Activated naive CD8-positive, alpha-beta T cell treated with anti-CD3 and anti-CD28 coated beads for 36 hours (primary cell): ENCODE measurements around the gene CST5. TPM values are rescaled to one million over a fixed set of nuclear protein-coding genes. Genes with fewer than 3 reads are reported as not detected.
"Not testable (repeated sequence)": the region's sequence is repeated elsewhere in the genome, so short reads cannot be mapped to it uniquely, and the experiment has no call there.

Source experiments
- DNase-seq: peaks from one replicate; pipeline ENCODE4 v3.0.0; 2021
- H3K27ac Mint-ChIP-seq: one replicate; pipeline ENCODE4 v1.8.0; 2022; ENCODE audit warnings: mild to moderate bottlenecking, moderate library complexity, mixed read lengths
- H3K27me3 Mint-ChIP-seq: one replicate; pipeline ENCODE4 v1.8.0; 2022; ENCODE audit warnings: mild to moderate bottlenecking, mixed read lengths
- H3K36me3 Mint-ChIP-seq: one replicate; pipeline ENCODE4 v1.8.0; 2021; ENCODE audit warnings: mild to moderate bottlenecking, mixed read lengths
- H3K4me1 Mint-ChIP-seq: one replicate; pipeline ENCODE4 v1.8.0; 2021; ENCODE audit warnings: mixed read lengths
- H3K4me3 Mint-ChIP-seq: one replicate; pipeline ENCODE4 v1.8.0; 2022; ENCODE audit warnings: mild to moderate bottlenecking, moderate library complexity, mixed read lengths
- H3K9me3 Mint-ChIP-seq: one replicate; pipeline ENCODE4 v1.8.0; 2022; ENCODE audit warnings: mixed read lengths
- total RNA-seq, 2 experiments: library from RNA; stranded (reverse); gene quantifications; one replicate each; pipeline ENCODE4 v1.2.3, GENCODE V29; 2021

The CST5 gene
- total RNA-seq, 2 experiments from 2014 or later = not detected

GRCh38 chr20:23832775-23833513 is 46.6 kb downstream of the CST5 start:
- H3K4me3 Mint-ChIP-seq = no peak overlapping the region
- H3K27ac Mint-ChIP-seq = no peak overlapping the region
- no peaks in the 10 kb centered on the region for H3K36me3 Mint-ChIP-seq
- no peak for DNase-seq
- no peaks in the 10 kb centered on the region for H3K4me1 Mint-ChIP-seq
- H3K27me3 Mint-ChIP-seq = no peaks in the 10 kb centered on the region
- H3K9me3 Mint-ChIP-seq = no peaks in the 10 kb centered on the region

GRCh38 chr20:23831961-23832360 is 47.6 kb downstream of the CST5 start:
- not testable (repeated sequence) for H3K27ac Mint-ChIP-seq, DNase-seq, H3K4me3 Mint-ChIP-seq, H3K4me1 Mint-ChIP-seq, H3K27me3 Mint-ChIP-seq, H3K36me3 Mint-ChIP-seq, H3K9me3 Mint-ChIP-seq

- Mint-ChIP-seq H3K9me3 (no peaks in the 10 kb centered on the region), H3K27ac (no peak within 1 kb of the TSS), H3K4me1 (no peaks in the 10 kb centered on the region), H3K36me3 (no peaks in the 10 kb centered on the region), H3K4me3 (no peak within 1 kb of the TSS), H3K27me3 (no peaks in the 10 kb centered on the region)
- DNase-seq = no peak
These were observed 53.0 kb downstream of the CST5 start, which contains the start of gene CST2 for GRCh38 chr20:23826541-23827021. Gene CST2 (minus strand): TSS chr20:23826729. CDS start chr20:23826660, 69 bp downstream.

Other genes starting within 250 kb of the CST5 start
- gene CST3, start 241.8 kb downstream of the CST5 start, total RNA-seq = under 1 TPM; 0.54 to 0.62 TPM
- not detected for gene CST4, start 190.7 kb downstream of the CST5 start, total RNA-seq
- not detected for gene CST1, start 128.8 kb downstream of the CST5 start, total RNA-seq
- gene CST2, start 53.0 kb downstream of the CST5 start, total RNA-seq = not detected
- not detected for gene GGTLC1, start 109.0 kb upstream of the CST5 start, total RNA-seq